HepG2 (cell line): ENCODE data around the gene RICTOR. TPM values are rescaled to one million over a fixed set of nuclear protein-coding genes. Genes with fewer than 3 reads are reported as not detected.

Experiments used
- ATAC-seq: fragments of 200-7000 bp; cut with Tn5 transposase; 3 replicates; pipeline ENCODE4 v1.9.1; 2020; ENCODE audit warnings: mild to moderate bottlenecking, moderate library complexity
- BruUV-seq: library from RNA; stranded (reverse); fragments of 400-500 nt; replicated peaks from 2 replicates; lab custom pipeline; 2021; lab: Mats Ljungman, UMichigan
- CTCF ChIA-PET: fragments of 300-600 bp; formaldehyde crosslinking; extraction: SDS; loops from one replicate; lab custom pipeline; 2021; ENCODE audit warnings: low total read pairs, inconsistent platforms, low intra/inter-chr PET ratio; lab: Yijun Ruan, JAX
- POLR2A ChIA-PET: fragments of 350-600 bp; sonication (Branson Sonifier 250); formaldehyde crosslinking; loops from one replicate; lab custom pipeline; 2020; ENCODE audit warnings: antibody characterized with exemption, inconsistent platforms; lab: Yijun Ruan, JAX
- DNase-seq: peaks from one replicate; pipeline ENCODE4 v3.0.0-alpha.2; 2015; ENCODE audit warnings: low spot score
- FAIRE-seq: peaks from 3 replicates; lab custom pipeline; 2011; peaks lifted over from hg19 to GRCh38; lab: Jason Lieb, UNC
- H2AFZ ChIP-seq: one replicate; pipeline ENCODE4 v1.6.1; 2011; ENCODE audit warnings: low read length, inconsistent platforms
- H3K27ac ChIP-seq: fragments of 300-600 bp; 3 replicates; pipeline ENCODE4 v1.8.0; 2011; ENCODE audit warnings: mixed run types, mild to moderate bottlenecking, mixed read lengths, low read length, inconsistent platforms; ENCODE audit not compliant: insufficient read depth; ENCODE audit errors: extremely low read length
- H3K27me3 ChIP-seq, 2 experiments: fragments of 200-600 bp in 1 of 2; 2 replicates in 1 of 2; 3 replicates in 1 of 2; pipeline versions ENCODE4 v1.6.0 to v1.8.0; 2011; ENCODE audit warnings: low read length in 2 of 2, mild to moderate bottlenecking in 2 of 2, moderate library complexity in 2 of 2, inconsistent platforms in 1 of 2; ENCODE audit not compliant: insufficient read depth in 2 of 2, control insufficient read depth in 1 of 2
- H3K36me3 ChIP-seq, 2 experiments: fragments of 200-600 bp in 1 of 2; replicated peaks in 1 of 2; 2 replicates in 1 of 2; 3 replicates in 1 of 2; pipeline versions ENCODE4 v1.5.1 to v1.8.0; 2011; ENCODE audit warnings: low read length in 2 of 2, inconsistent platforms in 1 of 2; ENCODE audit not compliant: insufficient read depth in 2 of 2, control insufficient read depth in 1 of 2
- H3K4me1 ChIP-seq: 2 replicates; pipeline ENCODE4 v1.5.1; 2012; ENCODE audit warnings: low read length, inconsistent platforms; ENCODE audit not compliant: insufficient read depth
- H3K4me2 ChIP-seq: 2 replicates; pipeline ENCODE4 v1.6.0; 2011; ENCODE audit warnings: low read depth, low read length, inconsistent platforms
- H3K4me3 ChIP-seq, 3 experiments: fragments of 200-600 bp in 1 of 3; sonication (generic), shearing (Covaris generic) in 1 of 3; replicated peaks in 1 of 3; 2 replicates each; pipeline ENCODE4 v1.5.1; 2011 to 2016; ENCODE audit warnings: low read length in 3 of 3, inconsistent platforms in 2 of 3, low read depth in 2 of 3, mild to moderate bottlenecking in 2 of 3, control low read depth in 1 of 3, mixed read lengths in 1 of 3; ENCODE audit not compliant: insufficient read depth in 1 of 3
- H3K79me2 ChIP-seq: one replicate; pipeline ENCODE4 v1.6.1; 2011; ENCODE audit warnings: low read length, inconsistent platforms; ENCODE audit not compliant: insufficient read depth
- H3K9ac ChIP-seq: 2 replicates; pipeline ENCODE4 v1.6.0; 2011; ENCODE audit warnings: mild to moderate bottlenecking, low read depth, low read length, inconsistent platforms; ENCODE audit not compliant: insufficient read depth
- H3K9me3 ChIP-seq: 2 replicates; pipeline ENCODE4 v1.5.1; 2012; ENCODE audit warnings: mild to moderate bottlenecking, low read length
- H4K20me1 ChIP-seq: 2 replicates; pipeline ENCODE4 v1.6.0; 2011; ENCODE audit warnings: inconsistent platforms, mild to moderate bottlenecking, low read length, moderate library complexity; ENCODE audit not compliant: insufficient read depth
- SIN3A ChIP-seq: IDR thresholded peaks from 2 replicates; pipeline ENCODE4 v1.6.1; 2011; ENCODE audit warnings: low read depth, mild to moderate bottlenecking, control low read depth, low read length, borderline replicate concordance
- ZNF264 ChIP-seq: sonication (generic); formaldehyde crosslinking; IDR thresholded peaks from 2 replicates; pipeline ENCODE4 v1.4.0; 2020; ENCODE audit warnings: missing genetic modification reagents
- ZNF556 ChIP-seq: sonication (generic); formaldehyde crosslinking; IDR thresholded peaks from 2 replicates; pipeline ENCODE4 v1.4.0; 2020; ENCODE audit warnings: mild to moderate bottlenecking, missing genetic modification reagents, borderline replicate concordance
- WGBS: methylation state at CpG from one replicate; pipeline ENCODE4 v1.1.6; 2017; ENCODE audit warnings: low lambda C conversion rate; 5-methylcytosine and 5-hydroxymethylcytosine counted together
- in situ Hi-C: cut with HindIII; loops from 2 replicates; pipeline ENCODE4 v1.10.0; 2017; ENCODE audit warnings: low pct_unique_long_range_greater_than_20kb; ENCODE audit not compliant: extremely low pct_ligation_motif_present
- intact Hi-C: fragments of 100-400 bp; cut with micrococcal nuclease; formaldehyde crosslinking; loops from one replicate; pipeline ENCODE4 v1.10.0; 2022; ENCODE audit not compliant: unreplicated experiment
- polyA plus RNA-seq, 8 experiments: library from polyadenylated mRNA; depleted of rRNA in 3 of 8; stranded (reverse) in 7 of 8; unstranded in 1 of 8; fragments of >200 nt; fragmentation: Illumina TruSeq in 4 of 8; extraction: Trizol in 4 of 8; gene quantifications; 2 replicates each; pipeline versions ENCODE4 v1.2.1 to v1.2.3, GENCODE V29; 2011 to 2016; ENCODE audit warnings: low read depth in 4 of 8, missing spikeins in 1 of 8, mixed read lengths in 1 of 8; ENCODE audit not compliant: insufficient read depth in 1 of 8
- total RNA-seq, 5 experiments: library from RNA; depleted of rRNA; stranded (reverse); fragments of >200 nt; fragmentation: Illumina TruSeq; extraction: Trizol; gene quantifications; 2 replicates each; pipeline ENCODE4 v1.2.3, GENCODE V29; 2016; ENCODE audit warnings: low read depth in 1 of 5
- TF ChIP-seq, protein P1 (sequence below): sonication (generic); formaldehyde crosslinking; IDR thresholded peaks from 2 replicates; pipeline ENCODE4 v1.5.1; 2020; ENCODE audit warnings: mild to moderate bottlenecking, missing genetic modification reagents, moderate library complexity
- TF ChIP-seq, protein P2 (sequence below): sonication (generic); formaldehyde crosslinking; IDR thresholded peaks from 2 replicates; pipeline ENCODE4 v1.8.1; 2022; ENCODE audit warnings: mild to moderate bottlenecking, missing genetic modification reagents
- TF ChIP-seq, protein P3 (sequence below): sonication (generic); formaldehyde crosslinking; IDR thresholded peaks from 2 replicates; pipeline ENCODE4 v1.5.1; 2020; ENCODE audit warnings: mild to moderate bottlenecking, moderate library complexity, missing genetic modification reagents
- TF ChIP-seq, protein P4 (sequence below): sonication (generic); formaldehyde crosslinking; IDR thresholded peaks from 2 replicates; pipeline ENCODE4 v1.5.0; 2020; ENCODE audit warnings: mild to moderate bottlenecking, missing genetic modification reagents
- TF ChIP-seq, protein P5 (sequence below): sonication (generic); formaldehyde crosslinking; IDR thresholded peaks from 2 replicates; pipeline ENCODE4 v1.4.0; 2020; ENCODE audit warnings: mild to moderate bottlenecking, missing genetic modification reagents

The RICTOR gene
- total and polyA plus RNA-seq, 2 of the 13 experiments (the other 11 are each of a cell fraction or from before 2014, with no cell fraction given) = 10.7 to 15.4 TPM

DNA sequence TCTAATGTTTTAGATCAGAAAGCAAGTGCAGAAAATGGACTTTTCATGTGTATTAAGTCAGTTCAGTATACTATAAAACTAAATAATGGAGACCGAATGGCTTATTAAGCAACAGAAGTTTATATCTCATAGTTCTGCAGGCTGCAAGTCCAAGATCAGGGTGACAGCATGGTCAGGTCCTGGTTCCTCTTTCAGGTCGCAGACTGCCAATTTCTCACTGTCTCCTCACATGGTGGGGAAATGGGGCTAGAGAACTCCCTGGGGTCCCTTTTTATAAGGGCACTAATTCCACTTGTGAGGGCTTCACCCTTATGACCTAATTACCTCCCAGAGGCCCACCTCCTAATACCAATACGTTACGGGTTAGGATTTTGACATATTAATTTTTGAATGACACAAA is 48.7 kb downstream of the RICTOR start:
- in situ Hi-C loops = no loop called here
- H3K4me1 ChIP-seq = no peaks in the 10 kb centered on the region
- POLR2A ChIA-PET = no interaction called here
- H3K4me3 ChIP-seq = no peak overlapping the region
- no peak for DNase-seq
- H3K9me3 ChIP-seq = no peaks in the 10 kb centered on the region
- H3K79me2 ChIP-seq = peaks cover 20% of the 10 kb centered on the region
- 99% methylated on average over 4 of the region's 4 CpGs for WGBS
- H3K4me2 ChIP-seq = no peak overlapping the region
- no peaks in the 10 kb centered on the region for H3K36me3 ChIP-seq
- H4K20me1 ChIP-seq = peaks cover 6% of the 10 kb centered on the region; the same call in 1 of the 2 replicates
- ATAC-seq = no peak
- intact Hi-C loops = no loop called here
- H3K9ac ChIP-seq = no peak overlapping the region
- BruUV-seq = no TSS peak
- no peak for FAIRE-seq
- H3K27ac ChIP-seq = no peak overlapping the region
- TF ChIP-seq, protein P1, sequence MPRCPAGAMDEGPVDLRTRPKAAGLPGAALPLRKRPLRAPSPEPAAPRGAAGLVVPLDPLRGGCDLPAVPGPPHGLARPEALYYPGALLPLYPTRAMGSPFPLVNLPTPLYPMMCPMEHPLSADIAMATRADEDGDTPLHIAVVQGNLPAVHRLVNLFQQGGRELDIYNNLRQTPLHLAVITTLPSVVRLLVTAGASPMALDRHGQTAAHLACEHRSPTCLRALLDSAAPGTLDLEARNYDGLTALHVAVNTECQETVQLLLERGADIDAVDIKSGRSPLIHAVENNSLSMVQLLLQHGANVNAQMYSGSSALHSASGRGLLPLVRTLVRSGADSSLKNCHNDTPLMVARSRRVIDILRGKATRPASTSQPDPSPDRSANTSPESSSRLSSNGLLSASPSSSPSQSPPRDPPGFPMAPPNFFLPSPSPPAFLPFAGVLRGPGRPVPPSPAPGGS = no peak
- 0 out of 2 replicates have a peak, but pooled peaks have one; percentile 30 for TF ChIP-seq ZNF264 (CRISPR knock-in tag)
- no peak overlapping the region for H2AFZ ChIP-seq
- no peaks in the 10 kb centered on the region for H3K27me3 ChIP-seq
- CTCF ChIA-PET = no interaction called here

DNA sequence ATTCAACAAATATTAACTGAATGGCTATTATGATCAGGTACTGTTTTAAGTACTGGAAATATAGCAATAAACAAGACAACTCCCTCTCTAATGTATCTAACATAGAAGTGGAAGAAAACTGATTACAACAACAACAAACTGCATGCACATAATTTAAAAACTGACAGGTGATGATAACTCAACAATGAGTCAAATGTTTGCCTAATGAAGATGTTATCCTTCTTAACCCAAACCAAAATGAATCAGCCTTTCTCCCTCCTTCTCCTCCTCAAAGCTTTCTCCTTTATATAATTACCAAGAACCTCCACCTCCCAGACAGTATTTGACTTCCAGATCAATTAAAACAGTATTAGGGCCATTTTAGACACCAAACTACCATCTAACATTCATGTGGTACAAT is 49.3 kb downstream of the RICTOR start:
- Histone ChIP-seq H3K27ac (no peak overlapping the region), H3K4me1 (no peaks in the 10 kb centered on the region), H3K4me2 (no peak overlapping the region), H2AFZ (no peak overlapping the region), H3K27me3 (no peaks in the 10 kb centered on the region), H3K9ac (no peak overlapping the region), H3K9me3 (no peaks in the 10 kb centered on the region), H3K79me2 (peaks cover 15% of the 10 kb centered on the region), H4K20me1 (peaks cover 6% of the 10 kb centered on the region; the same call in 1 of the 2 replicates), H3K36me3 (peaks cover 0 to 3% of the 10 kb centered on the region in 2 experiments; a peak in 2 of 5 replicates), H3K4me3 (no peak overlapping the region)
- DNase-seq (no peak), ATAC-seq (no peak), FAIRE-seq (no peak)
- CTCF ChIA-PET = no interaction called here
- POLR2A ChIA-PET = no interaction called here
- in situ Hi-C loops = no loop called here
- BruUV-seq = no TSS peak
- intact Hi-C loops = no loop called here
- TF ChIP-seq, protein P2, sequence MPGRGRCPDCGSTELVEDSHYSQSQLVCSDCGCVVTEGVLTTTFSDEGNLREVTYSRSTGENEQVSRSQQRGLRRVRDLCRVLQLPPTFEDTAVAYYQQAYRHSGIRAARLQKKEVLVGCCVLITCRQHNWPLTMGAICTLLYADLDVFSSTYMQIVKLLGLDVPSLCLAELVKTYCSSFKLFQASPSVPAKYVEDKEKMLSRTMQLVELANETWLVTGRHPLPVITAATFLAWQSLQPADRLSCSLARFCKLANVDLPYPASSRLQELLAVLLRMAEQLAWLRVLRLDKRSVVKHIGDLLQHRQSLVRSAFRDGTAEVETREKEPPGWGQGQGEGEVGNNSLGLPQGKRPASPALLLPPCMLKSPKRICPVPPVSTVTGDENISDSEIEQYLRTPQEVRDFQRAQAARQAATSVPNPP (CRISPR knock-in tag) = no peak
- TF ChIP-seq, protein P3, sequence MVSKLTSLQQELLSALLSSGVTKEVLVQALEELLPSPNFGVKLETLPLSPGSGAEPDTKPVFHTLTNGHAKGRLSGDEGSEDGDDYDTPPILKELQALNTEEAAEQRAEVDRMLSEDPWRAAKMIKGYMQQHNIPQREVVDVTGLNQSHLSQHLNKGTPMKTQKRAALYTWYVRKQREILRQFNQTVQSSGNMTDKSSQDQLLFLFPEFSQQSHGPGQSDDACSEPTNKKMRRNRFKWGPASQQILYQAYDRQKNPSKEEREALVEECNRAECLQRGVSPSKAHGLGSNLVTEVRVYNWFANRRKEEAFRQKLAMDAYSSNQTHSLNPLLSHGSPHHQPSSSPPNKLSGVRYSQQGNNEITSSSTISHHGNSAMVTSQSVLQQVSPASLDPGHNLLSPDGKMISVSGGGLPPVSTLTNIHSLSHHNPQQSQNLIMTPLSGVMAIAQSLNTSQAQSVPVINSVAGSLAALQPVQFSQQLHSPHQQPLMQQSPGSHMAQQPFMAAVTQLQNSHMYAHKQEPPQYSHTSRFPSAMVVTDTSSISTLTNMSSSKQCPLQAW (CRISPR knock-in tag) = no peak
- TF ChIP-seq ZNF556 (CRISPR knock-in tag) (no peak), SIN3A (no peak)
- TF ChIP-seq, protein P4, sequence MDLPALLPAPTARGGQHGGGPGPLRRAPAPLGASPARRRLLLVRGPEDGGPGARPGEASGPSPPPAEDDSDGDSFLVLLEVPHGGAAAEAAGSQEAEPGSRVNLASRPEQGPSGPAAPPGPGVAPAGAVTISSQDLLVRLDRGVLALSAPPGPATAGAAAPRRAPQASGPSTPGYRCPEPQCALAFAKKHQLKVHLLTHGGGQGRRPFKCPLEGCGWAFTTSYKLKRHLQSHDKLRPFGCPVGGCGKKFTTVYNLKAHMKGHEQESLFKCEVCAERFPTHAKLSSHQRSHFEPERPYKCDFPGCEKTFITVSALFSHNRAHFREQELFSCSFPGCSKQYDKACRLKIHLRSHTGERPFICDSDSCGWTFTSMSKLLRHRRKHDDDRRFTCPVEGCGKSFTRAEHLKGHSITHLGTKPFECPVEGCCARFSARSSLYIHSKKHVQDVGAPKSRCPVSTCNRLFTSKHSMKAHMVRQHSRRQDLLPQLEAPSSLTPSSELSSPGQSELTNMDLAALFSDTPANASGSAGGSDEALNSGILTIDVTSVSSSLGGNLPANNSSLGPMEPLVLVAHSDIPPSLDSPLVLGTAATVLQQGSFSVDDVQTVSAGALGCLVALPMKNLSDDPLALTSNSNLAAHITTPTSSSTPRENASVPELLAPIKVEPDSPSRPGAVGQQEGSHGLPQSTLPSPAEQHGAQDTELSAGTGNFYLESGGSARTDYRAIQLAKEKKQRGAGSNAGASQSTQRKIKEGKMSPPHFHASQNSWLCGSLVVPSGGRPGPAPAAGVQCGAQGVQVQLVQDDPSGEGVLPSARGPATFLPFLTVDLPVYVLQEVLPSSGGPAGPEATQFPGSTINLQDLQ = no peak
- TF ChIP-seq, protein P5, sequence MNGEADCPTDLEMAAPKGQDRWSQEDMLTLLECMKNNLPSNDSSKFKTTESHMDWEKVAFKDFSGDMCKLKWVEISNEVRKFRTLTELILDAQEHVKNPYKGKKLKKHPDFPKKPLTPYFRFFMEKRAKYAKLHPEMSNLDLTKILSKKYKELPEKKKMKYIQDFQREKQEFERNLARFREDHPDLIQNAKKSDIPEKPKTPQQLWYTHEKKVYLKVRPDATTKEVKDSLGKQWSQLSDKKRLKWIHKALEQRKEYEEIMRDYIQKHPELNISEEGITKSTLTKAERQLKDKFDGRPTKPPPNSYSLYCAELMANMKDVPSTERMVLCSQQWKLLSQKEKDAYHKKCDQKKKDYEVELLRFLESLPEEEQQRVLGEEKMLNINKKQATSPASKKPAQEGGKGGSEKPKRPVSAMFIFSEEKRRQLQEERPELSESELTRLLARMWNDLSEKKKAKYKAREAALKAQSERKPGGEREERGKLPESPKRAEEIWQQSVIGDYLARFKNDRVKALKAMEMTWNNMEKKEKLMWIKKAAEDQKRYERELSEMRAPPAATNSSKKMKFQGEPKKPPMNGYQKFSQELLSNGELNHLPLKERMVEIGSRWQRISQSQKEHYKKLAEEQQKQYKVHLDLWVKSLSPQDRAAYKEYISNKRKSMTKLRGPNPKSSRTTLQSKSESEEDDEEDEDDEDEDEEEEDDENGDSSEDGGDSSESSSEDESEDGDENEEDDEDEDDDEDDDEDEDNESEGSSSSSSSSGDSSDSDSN (CRISPR knock-in tag) = no peak
